HL-60/S4 treated with retinoic acid at 250 ng/mL for 4 days and 3 days (cell line): ENCODE data around the gene HCFC1.

Experiments used
- in situ Hi-C: fragments of 300-500 bp; cut with MboI; formaldehyde crosslinking; loops from 2 replicates; pipeline ENCODE4 v1.7.0; 2022; ENCODE audit warnings: low sequenced_read_pairs

The HCFC1 gene

GRCh38 chrX:153941336-153942252, 30.0 kb downstream of the HCFC1 start:
- in situ Hi-C loops = no loop called here

- in situ Hi-C loops = no loop called here
Observed at GRCh38 chrX:153939573-153939972, 32.0 kb downstream of the HCFC1 start.

GRCh38 chrX:153938226-153938786, 33.3 kb downstream of the HCFC1 start:
- in situ Hi-C loops = no loop called here

- in situ Hi-C loops = no loop called here
Observed at GRCh38 chrX:153937056-153937455, 34.6 kb downstream of the HCFC1 start.

- in situ Hi-C loops = no loop called here
Observed at GRCh38 chrX:153935326-153935851, 36.2 kb downstream of the HCFC1 start.

GRCh38 chrX:153934762-153935325, 36.8 kb downstream of the HCFC1 start, which contains the start of gene NAA10:
Gene NAA10 (minus strand): TSS chrX:153935037. CDS start chrX:153934904, 133 bp downstream.
- in situ Hi-C loops = no loop called here

GRCh38 chrX:153934148-153934761, 37.4 kb downstream of the HCFC1 start:
- in situ Hi-C loops = no loop called here

GRCh38 chrX:153933748-153934147, 37.9 kb downstream of the HCFC1 start:
- in situ Hi-C loops = no loop called here

- in situ Hi-C loops = no loop called here
Observed at GRCh38 chrX:153932220-153932915, 39.2 kb downstream of the HCFC1 start.

- in situ Hi-C loops = no loop called here
Observed at GRCh38 chrX:153931748-153932147, 39.9 kb downstream of the HCFC1 start.

GRCh38 chrX:153931151-153931550, 40.5 kb downstream of the HCFC1 start:
- in situ Hi-C loops = no loop called here

GRCh38 chrX:153930011-153930910, 41.4 kb downstream of the HCFC1 start:
- in situ Hi-C loops = no loop called here

- in situ Hi-C loops = no loop called here
Observed at GRCh38 chrX:153929576-153929975, 42.0 kb downstream of the HCFC1 start.

GRCh38 chrX:153928846-153929245, 42.8 kb downstream of the HCFC1 start:
- in situ Hi-C loops = no loop called here

GRCh38 chrX:153927922-153928760, 43.5 kb downstream of the HCFC1 start:
- in situ Hi-C loops = no loop called here

GRCh38 chrX:153927672-153927921, 44.0 kb downstream of the HCFC1 start:
- in situ Hi-C loops = no loop called here

GRCh38 chrX:153926858-153927671, 44.6 kb downstream of the HCFC1 start:
- in situ Hi-C loops = no loop called here

GRCh38 chrX:153926552-153926857, 45.1 kb downstream of the HCFC1 start:
- in situ Hi-C loops = no loop called here
